ENCODE data around the gene TRAF3IP1.
A peak's percentile ranks its signal among the peaks of the same experiment; 100 is the strongest.
"Not testable (repeated sequence)": the region's sequence is repeated elsewhere in the genome, so short reads cannot be mapped to it uniquely, and the experiment has no call there.

Gene TRAF3IP1, protein sequence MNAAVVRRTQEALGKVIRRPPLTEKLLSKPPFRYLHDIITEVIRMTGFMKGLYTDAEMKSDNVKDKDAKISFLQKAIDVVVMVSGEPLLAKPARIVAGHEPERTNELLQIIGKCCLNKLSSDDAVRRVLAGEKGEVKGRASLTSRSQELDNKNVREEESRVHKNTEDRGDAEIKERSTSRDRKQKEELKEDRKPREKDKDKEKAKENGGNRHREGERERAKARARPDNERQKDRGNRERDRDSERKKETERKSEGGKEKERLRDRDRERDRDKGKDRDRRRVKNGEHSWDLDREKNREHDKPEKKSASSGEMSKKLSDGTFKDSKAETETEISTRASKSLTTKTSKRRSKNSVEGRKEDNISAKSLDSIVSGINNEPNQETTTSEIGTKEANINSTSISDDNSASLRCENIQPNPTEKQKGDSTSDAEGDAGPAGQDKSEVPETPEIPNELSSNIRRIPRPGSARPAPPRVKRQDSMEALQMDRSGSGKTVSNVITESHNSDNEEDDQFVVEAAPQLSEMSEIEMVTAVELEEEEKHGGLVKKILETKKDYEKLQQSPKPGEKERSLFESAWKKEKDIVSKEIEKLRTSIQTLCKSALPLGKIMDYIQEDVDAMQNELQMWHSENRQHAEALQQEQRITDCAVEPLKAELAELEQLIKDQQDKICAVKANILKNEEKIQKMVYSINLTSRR

GRCh38 chr2:238320246-238320647, at the start of gene TRAF3IP1:
Gene TRAF3IP1 (plus strand): TSS chr2:238320518. CDS start chr2:238320663, 145 bp downstream.
- peak; percentile 84 for DNase-seq

- DNase-seq, result no peak
Measured at GRCh38 chr2:238270606-238271005, 49.7 kb upstream of the TRAF3IP1 start.

DNA sequence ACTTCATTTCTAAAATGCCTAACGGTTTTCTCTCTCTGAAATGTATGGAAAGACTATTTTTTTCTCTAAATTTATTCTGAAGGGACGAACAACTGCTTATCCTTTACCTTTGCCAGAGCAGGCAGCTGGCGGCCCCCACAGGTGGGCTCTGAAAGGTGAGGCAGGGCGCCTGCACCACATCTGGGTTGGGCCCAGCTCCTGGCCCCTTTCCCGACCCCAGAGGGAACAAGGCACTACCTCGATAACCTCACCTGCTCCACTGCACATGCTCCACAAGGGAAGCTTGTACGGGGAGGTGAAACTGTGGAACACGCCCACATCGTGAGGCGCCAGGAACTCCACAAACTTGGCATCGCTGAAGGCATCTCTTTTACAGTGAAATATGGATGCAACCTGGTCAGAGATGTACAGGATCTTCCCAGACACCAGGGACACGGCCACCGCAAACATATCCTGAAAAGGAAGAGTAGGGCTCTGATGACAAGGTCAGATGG, 49.2 kb upstream of the TRAF3IP1 start:
- DNase-seq, result no peak

DNA sequence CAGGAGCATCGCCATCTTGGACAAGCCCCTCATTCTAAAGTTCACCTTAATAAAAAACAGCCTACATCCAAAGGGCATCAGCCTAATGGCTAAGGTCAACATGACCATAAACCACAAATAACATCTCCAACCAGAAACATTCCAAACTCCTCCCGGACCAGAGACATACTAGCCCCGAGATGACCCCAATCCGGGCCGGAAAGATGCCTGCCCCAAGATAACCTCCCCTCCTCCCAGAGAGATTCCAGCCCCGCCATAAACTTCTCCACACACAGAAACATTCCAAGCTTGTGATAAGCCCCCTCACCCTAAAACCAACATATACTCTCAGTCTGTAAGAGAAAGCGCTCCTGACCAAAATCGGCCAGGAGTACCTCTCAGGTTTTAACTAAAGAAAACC, 48.6 kb upstream of the TRAF3IP1 start:
- not testable (repeated sequence) for DNase-seq

GRCh38 chr2:238272156-238272555, 48.2 kb upstream of the TRAF3IP1 start:
- DNase-seq, result no peak

- not testable (repeated sequence) for DNase-seq
Measured at GRCh38 chr2:238273433-238273832, 46.9 kb upstream of the TRAF3IP1 start.

GRCh38 chr2:238274152-238274865, 46.0 kb upstream of the TRAF3IP1 start:
- no peak for DNase-seq

DNA sequence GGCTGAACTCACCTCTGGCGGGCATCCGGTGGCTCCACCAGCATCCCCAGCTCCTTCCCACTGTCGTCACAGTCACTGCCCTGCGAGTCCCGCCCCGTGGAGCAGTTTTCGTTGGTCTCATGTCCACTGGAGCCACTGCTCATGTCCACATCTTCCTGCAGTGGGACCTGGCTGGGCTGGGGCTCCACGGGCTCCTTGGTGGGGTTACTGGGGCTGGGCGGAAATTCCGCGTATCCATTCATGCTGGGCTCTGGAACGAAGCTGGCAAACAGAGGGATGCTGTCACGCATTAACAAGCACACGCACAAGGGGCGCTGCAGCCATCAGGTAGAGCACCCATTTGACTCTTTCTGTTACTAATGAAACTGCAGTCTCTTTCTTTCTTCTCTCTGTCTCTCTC, 42.6 kb upstream of the TRAF3IP1 start:
- DNase-seq, result no peak

- no peak for DNase-seq
Measured at GRCh38 chr2:238278626-238279323, 41.5 kb upstream of the TRAF3IP1 start.

DNA sequence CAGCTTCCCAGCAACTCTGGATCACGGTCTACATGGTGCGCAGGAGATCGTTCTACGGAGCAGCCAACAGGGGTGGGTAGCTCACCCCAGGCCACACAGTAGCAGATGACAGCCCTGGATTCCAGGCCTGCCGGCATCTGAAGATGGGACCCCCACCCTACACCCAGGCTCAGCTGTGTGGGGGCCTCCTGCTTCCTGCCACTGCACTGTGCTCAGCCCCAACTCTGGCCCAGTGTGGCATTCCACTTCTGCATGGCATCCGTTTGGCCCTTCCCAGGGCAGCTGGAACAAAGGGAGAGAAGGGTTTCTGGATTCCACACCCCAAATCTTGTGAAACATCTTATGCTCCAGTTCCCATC, 41.0 kb upstream of the TRAF3IP1 start:
- DNase-seq, result no peak

DNA sequence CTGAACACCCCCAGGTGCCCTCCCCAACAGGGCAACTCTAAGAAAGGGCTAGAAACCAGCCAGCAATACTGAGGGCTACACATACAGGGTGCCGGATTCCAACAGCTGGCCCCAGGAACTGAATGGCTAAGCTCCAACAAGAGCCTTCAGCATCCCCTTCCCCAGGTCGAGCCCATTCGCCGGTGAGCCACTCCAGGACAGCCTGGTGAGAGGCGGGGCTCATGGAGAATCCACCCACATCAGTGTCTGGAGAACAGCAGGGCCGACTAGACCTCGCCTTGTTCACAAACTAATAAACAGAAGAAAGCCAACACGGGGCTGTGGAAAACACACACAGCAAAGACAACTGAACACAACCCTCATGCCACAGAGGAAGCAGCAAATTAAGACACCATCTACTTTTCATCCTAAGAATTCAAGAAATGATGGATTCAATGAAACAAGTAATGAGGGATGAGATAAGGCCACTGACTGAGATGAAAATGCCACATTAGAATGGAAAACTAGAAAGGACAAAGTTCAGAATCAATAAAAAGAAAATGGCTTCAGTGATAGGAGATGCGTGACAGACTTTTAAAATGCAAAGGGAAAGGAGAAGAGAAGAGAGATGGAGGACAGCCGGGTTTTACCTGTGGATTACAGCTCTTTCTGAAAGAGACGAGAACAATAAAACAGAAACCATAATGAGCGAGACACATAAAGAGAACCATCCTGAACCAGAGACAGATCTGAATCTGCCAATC, 40.1 kb upstream of the TRAF3IP1 start:
- no peak for DNase-seq

- DNase-seq, result no peak
Measured at GRCh38 chr2:238281826-238282480, 38.4 kb upstream of the TRAF3IP1 start.

- DNase-seq, result no peak
Measured at GRCh38 chr2:238282861-238283738, 37.2 kb upstream of the TRAF3IP1 start.

DNA sequence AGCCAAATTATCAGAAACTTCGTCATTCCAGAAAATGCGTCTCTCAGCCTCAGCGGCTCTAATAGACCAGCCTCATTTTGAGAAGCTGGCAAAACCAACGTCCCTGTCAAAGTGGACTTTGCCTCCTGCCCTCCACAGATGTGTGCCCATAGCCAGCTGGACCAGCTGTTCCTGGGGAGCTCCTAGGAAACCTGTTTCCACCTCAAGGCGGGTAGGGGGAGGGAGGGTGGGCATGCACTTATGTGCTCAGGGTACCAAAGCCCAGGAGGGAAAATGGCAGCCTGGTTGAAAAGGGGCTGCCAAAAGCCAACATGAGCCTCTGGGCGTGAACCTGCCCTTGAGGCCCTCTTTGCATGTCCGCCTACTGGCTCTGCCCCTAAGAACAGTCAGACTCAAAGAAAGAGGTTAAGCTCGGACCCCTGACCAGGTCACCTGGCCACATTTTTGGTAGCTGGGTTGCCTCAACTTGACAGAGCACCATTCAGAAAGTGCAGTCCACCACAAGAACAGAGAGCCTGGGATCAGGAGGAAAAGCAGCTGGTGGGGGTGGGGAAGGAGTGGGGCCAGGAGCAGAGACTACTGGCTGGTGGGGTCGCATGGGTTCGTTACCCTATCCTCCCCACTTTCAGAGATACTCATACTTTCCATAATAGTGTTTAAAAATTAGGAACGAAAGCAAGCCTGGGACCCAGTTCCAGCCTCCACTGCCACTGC, 35.4 kb upstream of the TRAF3IP1 start:
- no peak for DNase-seq

GRCh38 chr2:238285653-238286082, 34.6 kb upstream of the TRAF3IP1 start:
- no peak for DNase-seq

DNA sequence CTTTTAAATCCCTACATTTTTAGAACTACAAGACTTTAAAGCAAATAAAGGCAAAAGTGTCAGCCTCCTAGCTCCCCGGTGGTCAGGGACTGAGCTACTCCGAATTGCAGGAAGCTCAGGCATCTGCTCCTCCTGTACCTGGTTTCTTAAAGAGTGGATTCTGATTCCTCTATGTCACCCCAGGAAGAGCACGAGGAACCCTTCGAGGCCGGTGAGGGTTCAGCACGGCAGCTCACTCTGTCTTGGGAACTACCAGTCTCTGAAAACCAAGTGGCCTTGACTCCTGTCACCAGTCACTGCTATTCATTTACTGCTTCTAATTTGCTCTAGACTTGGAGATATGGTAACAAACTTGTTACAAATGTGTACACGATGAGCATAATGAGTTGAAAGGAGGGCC, 34.2 kb upstream of the TRAF3IP1 start:
- no peak for DNase-seq

- DNase-seq, result no peak
Measured at GRCh38 chr2:238286551-238286950, 33.8 kb upstream of the TRAF3IP1 start.

GRCh38 chr2:238286987-238287736, 33.2 kb upstream of the TRAF3IP1 start:
- DNase-seq, result peak; percentile 19
